Renal cortical epithelial cell (primary cell): ENCODE data around the gene IZUMO4. TPM values are rescaled to one million over a fixed set of nuclear protein-coding genes. Genes with fewer than 3 reads are reported as not detected.
"Not testable (repeated sequence)": the region's sequence is repeated elsewhere in the genome, so short reads cannot be mapped to it uniquely, and the experiment has no call there.

Source experiments
- DNase-seq: peaks from one replicate; pipeline ENCODE4 v3.0.0-alpha.2; 2011; ENCODE audit warnings: low read depth
- total RNA-seq: library from RNA; depleted of rRNA; stranded (reverse); fragments of >200 nt; gene quantifications from 2 replicates; pipeline ENCODE4 v1.2.3, GENCODE V29; 2014

Gene IZUMO4
- total RNA-seq, 1 donor from 2014 or later: 0.89 TPM

- DNase-seq: no peak
These were observed 14.6 kb upstream of the IZUMO4 start for GRCh38 chr19:2081873-2082810.

GRCh38 chr19:2083174-2083854, 13.4 kb upstream of the IZUMO4 start:
- no peak for DNase-seq

GRCh38 chr19:2084993-2085720, 11.6 kb upstream of the IZUMO4 start:
- DNase-seq: peak; percentile 74

- peak; percentile 82 for DNase-seq
These were observed 9.8 kb upstream of the IZUMO4 start for GRCh38 chr19:2086695-2087620.

- DNase-seq: no peak
These were observed 9.1 kb upstream of the IZUMO4 start for GRCh38 chr19:2087621-2088100.

GRCh38 chr19:2089001-2089711, 7.6 kb upstream of the IZUMO4 start:
- DNase-seq: no peak

GRCh38 chr19:2089727-2090053, 7.0 kb upstream of the IZUMO4 start:
- DNase-seq: no peak

- DNase-seq: not testable (repeated sequence)
These were observed 4.7 kb upstream of the IZUMO4 start for GRCh38 chr19:2091926-2092525.

- DNase-seq: no peak
These were observed 658 bp upstream of the IZUMO4 start, which contains the start of gene MOB3A for GRCh38 chr19:2096034-2096479. Gene MOB3A, minus strand, starts transcription at chr19:2096326. Its CDS starts 17,766 bp downstream, at chr19:2078560.

GRCh38 chr19:2097203-2097885, 629 bp downstream of the IZUMO4 start:
- no peak for DNase-seq

- no peak for DNase-seq
These were observed 1.2 kb downstream of the IZUMO4 start for GRCh38 chr19:2097886-2098327.

GRCh38 chr19:2099054-2099501, 2.4 kb downstream of the IZUMO4 start:
- no peak for DNase-seq

- DNase-seq: no peak
These were observed 3.4 kb downstream of the IZUMO4 start for GRCh38 chr19:2099937-2100718.

- DNase-seq: no peak
These were observed 4.0 kb downstream of the IZUMO4 start for GRCh38 chr19:2100719-2101061.

- DNase-seq: no peak
These were observed 5.0 kb downstream of the IZUMO4 start for GRCh38 chr19:2101417-2102335.

- no peak for DNase-seq
These were observed 6.5 kb downstream of the IZUMO4 start for GRCh38 chr19:2103045-2103707.
